Ecto neural progenitor cell (in vitro differentiated cells): ENCODE results near the gene ABCC8.

Experiments
- DNase-seq: peaks from one replicate; pipeline ENCODE4 v3.0.0-alpha.2; 2018; ENCODE audit warnings: low spot score

ABCC8 gene

GRCh38 chr11:17469998-17470397 is 6.6 kb downstream of the ABCC8 start:
- DNase-seq = no peak

GRCh38 chr11:17468122-17468521 is 8.5 kb downstream of the ABCC8 start:
- DNase-seq = no peak

- DNase-seq = no peak
Measured at GRCh38 chr11:17463546-17464174, 13.0 kb downstream of the ABCC8 start.

- no peak for DNase-seq
Measured at GRCh38 chr11:17462940-17463339, 13.7 kb downstream of the ABCC8 start.

GRCh38 chr11:17460406-17460805 is 16.2 kb downstream of the ABCC8 start:
- DNase-seq = no peak

GRCh38 chr11:17459236-17459896 is 17.3 kb downstream of the ABCC8 start:
- DNase-seq = no peak

- no peak for DNase-seq
Measured at GRCh38 chr11:17458268-17458667, 18.4 kb downstream of the ABCC8 start.

- no peak for DNase-seq
Measured at GRCh38 chr11:17457396-17458173, 19.1 kb downstream of the ABCC8 start.

- DNase-seq = no peak
Measured at GRCh38 chr11:17452668-17453067, 24.0 kb downstream of the ABCC8 start.

- no peak for DNase-seq
Measured at GRCh38 chr11:17449158-17449557, 27.5 kb downstream of the ABCC8 start.

GRCh38 chr11:17446482-17446881 is 30.2 kb downstream of the ABCC8 start:
- DNase-seq = no peak

GRCh38 chr11:17445240-17445795 is 31.3 kb downstream of the ABCC8 start:
- no peak for DNase-seq

- no peak for DNase-seq
Measured at GRCh38 chr11:17443926-17444690, 32.5 kb downstream of the ABCC8 start.

GRCh38 chr11:17443423-17443822 is 33.2 kb downstream of the ABCC8 start:
- DNase-seq = no peak

GRCh38 chr11:17443000-17443399 is 33.6 kb downstream of the ABCC8 start:
- no peak for DNase-seq

- no peak for DNase-seq
Measured at GRCh38 chr11:17439316-17439782, 37.3 kb downstream of the ABCC8 start.

- no peak for DNase-seq
Measured at GRCh38 chr11:17437366-17437765, 39.3 kb downstream of the ABCC8 start.

GRCh38 chr11:17434108-17434507 is 42.5 kb downstream of the ABCC8 start:
- DNase-seq = no peak

GRCh38 chr11:17432002-17432401 is 44.6 kb downstream of the ABCC8 start:
- no peak for DNase-seq

- no peak for DNase-seq
Measured at GRCh38 chr11:17431139-17431538, 45.5 kb downstream of the ABCC8 start.

GRCh38 chr11:17430616-17431015 is 46.0 kb downstream of the ABCC8 start:
- DNase-seq = no peak

- DNase-seq = no peak
Measured at GRCh38 chr11:17428925-17429324, 47.7 kb downstream of the ABCC8 start.
